Right ventricle myocardium inferior (tissue), 1 donor: ENCODE results near the gene ZNF460. TPM values are rescaled to one million over a fixed set of nuclear protein-coding genes. Genes with fewer than 3 reads are reported as not detected.
A peak's percentile ranks its signal among the peaks of the same experiment; 100 is the strongest.
"Not testable (repeated sequence)": the region's sequence is repeated elsewhere in the genome, so short reads cannot be mapped to it uniquely, and the experiment has no call there.

Experiments
- ATAC-seq: fragments of 200-7000 bp; cut with Tn5 transposase; one replicate; pipeline ENCODE4 v1.9.1; 2020; ENCODE audit warnings: mild to moderate bottlenecking, moderate library complexity
- DNase-seq: peaks from one replicate; pipeline ENCODE4 v3.0.0; 2021; ENCODE audit errors: missing footprints
- intact Hi-C: fragments of 100-400 bp; cut with DNase I; formaldehyde crosslinking; loops from one replicate; pipeline ENCODE4 v1.11.0; 2022
- total RNA-seq: library from RNA; stranded (reverse); fragmentation: NEBNext Ultra II Directional; extraction: Animal tissue kit (Norgen Biotek cat#: 25700); gene quantifications from one replicate; pipeline ENCODE4 v1.2.1, GENCODE V29; 2021
- donor health status: DM: no; HTN: yes; CAD: no; lungs with severe emphysema.

Gene ZNF460
- total RNA-seq, 1 donor from 2014 or later: 27.3 TPM

GRCh38 chr19:57276430-57276829 lies 3.9 kb upstream of the ZNF460 start:
- intact Hi-C loops: no loop called here
- ATAC-seq (no peak), DNase-seq (no peak)

GRCh38 chr19:57278481-57278880 lies 1.8 kb upstream of the ZNF460 start:
- ATAC-seq, intact Hi-C loops, DNase-seq: not testable (repeated sequence)

DNA sequence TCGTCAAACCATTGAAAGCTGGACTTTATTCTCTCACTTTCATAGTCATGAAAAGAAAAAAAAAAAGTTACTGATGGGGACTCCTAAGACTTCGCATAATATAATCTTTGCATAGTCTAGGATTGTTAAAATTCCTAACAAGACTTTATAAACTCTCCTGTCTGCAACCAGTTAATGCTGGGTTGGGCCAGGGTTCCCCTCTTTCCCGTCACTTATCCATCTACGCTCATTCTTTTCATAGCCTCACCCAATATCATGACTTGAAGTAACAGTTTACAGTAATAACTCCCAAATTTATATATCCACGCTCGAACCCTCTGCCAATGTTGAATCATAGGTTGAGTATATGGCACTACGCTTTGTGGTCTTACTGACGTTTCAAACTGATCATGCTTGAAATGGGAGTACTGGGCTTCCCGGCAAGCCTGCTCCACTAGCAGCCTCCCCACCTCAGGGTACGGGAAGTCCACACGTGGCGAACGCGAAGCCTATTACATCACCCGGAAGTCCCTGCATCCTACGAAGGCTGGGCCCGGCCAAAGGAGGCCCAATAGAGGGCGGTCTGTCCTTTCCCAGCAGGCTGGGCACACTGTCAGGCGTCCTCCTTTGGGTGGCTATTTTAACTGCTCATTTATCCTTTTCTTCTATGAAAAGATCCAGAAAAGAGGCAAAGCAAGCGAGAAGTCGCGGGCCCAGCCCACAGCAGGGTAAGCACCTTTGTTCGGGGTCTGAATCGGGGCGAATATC lies 694 bp upstream of the ZNF460 start:
- intact Hi-C loops: loop anchor here (1.0 to 5.0 kb wide), 4 partner anchors 39 to 87 kb away; partner anchors contain the start of genes ZNF264, ZNF543 and ZNF805
- ATAC-seq: peak; percentile 97
- DNase-seq: peak; percentile 94

DNA sequence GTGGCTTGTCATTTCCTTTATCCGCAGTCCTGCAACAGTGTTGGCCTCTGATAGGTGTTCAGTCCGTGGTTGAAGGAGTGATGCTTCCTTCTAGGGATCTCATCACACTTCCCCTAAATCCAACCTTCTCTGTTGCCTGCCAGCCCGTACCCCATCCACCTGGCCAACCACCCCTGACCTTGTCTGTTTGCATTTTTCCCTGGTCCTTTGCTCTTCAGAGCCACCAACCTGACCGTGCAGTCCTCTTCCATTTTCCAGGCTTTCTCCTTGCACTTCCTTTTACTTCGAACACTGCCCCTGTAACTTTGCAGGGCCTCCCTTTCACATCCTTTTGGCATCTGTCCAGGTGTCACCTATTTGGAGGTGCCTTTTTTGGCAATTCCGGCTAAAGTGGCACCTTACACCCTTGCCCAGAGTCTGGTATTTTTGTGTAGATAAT lies 696 bp downstream of the ZNF460 start:
- DNase-seq: no peak
- no peak for ATAC-seq
- intact Hi-C loops: loop anchor here (1.0 to 5.0 kb wide), 4 partner anchors 40 to 89 kb away; partner anchors contain the start of genes ZNF264, ZNF543 and ZNF805

DNA sequence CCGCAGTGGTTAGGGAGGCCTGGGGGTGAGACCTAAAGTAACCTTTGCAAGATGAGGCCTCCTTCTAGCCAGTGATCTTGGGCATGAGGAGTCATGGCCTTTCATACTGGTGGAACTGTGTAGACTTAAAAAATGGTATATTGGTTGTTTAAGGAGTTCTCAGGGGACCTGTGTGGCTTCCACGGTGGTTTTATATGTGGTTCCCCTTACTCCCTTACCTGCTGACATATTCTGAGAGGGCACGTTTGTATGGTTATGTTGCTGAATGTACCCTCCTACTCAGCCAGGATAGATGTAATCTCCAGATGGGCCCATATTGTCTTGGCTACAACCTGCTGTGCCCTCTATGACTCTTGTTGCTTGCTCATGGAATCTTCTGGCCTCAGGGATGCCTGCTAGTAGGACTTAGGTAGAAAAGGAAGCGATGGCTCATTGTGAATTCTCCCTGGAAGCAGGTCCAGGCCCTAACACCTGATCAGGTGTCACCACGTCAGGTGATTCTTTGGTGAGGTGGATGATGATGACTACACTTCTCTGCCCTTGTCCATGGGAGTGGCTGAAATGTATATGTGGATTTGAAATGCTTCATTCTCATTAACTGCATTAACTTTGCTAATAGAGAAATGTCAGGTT lies 1.8 kb downstream of the ZNF460 start:
- DNase-seq: no peak
- no peak for ATAC-seq
- intact Hi-C loops: loop anchor here (5.0 kb wide), 1 partner anchor 90 kb away; the partner anchor contains the start of gene ZNF264

DNA sequence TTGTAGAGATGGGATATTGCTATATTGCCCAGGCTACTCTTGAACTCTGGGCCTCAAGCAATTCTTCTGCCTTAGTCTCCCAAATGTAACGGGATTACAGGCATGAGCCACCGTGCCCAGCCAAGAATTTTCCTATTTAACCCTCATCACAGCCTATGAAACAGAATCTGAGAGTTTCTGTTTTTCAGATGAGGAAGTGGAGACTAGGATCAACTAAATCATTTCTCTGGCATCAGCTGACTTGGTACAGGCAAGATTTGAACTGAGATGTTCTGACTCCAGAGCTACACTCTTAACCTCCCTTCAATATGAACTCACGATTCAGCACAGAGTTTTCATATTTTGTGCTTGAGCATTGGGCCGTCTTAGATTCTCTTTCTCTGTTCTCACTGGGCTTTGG lies 8.1 kb downstream of the ZNF460 start:
- ATAC-seq (no peak), DNase-seq (no peak)
- intact Hi-C loops: no loop called here

GRCh38 chr19:57290970-57291369 lies 10.7 kb downstream of the ZNF460 start:
- ATAC-seq (no peak), DNase-seq (no peak)
- intact Hi-C loops: no loop called here

DNA sequence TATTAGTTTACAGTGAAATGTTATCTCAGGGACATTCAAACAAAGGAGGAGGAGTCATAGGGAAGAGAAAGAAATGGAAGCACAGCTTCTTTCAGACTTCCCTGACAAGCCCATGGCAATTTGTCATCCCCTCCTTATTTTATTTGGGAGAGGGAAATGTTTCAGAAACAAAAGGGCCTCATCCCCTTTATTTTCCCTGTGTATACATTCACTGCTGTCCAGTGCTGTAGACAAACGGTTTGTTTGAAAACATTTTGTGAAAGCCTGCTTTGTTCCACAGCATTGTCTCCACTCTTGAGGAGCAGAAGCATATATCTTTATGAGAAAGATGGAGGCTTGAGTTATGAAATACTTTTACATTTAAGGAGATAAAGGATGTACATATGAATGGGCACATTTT lies 12.3 kb downstream of the ZNF460 start:
- ATAC-seq (no peak), DNase-seq (no peak)
- intact Hi-C loops: no loop called here

DNA sequence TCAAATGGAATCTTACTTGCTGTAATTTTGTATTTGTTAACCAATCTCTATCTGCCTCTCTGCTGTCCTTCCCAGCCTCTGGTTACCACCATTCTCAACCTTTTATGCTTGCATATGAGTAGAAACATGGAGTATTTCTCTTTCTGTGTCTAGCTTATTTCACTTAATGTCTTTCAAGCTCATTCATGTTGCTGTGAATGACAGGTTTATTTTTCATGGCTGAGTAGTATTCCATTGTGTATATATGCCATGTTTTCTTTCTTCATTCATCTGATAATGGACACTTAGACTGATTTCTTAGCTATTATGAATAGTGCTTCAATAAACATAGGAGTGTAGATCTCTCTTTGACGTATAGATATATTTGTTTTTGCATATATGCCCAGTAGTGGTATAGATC lies 13.4 kb downstream of the ZNF460 start:
- DNase-seq (no peak), ATAC-seq (no peak)
- intact Hi-C loops: no loop called here

- ATAC-seq (peak; percentile 28), DNase-seq (no peak)
- intact Hi-C loops: no loop called here
Observed at GRCh38 chr19:57302020-57302465, 21.8 kb downstream of the ZNF460 start.

DNA sequence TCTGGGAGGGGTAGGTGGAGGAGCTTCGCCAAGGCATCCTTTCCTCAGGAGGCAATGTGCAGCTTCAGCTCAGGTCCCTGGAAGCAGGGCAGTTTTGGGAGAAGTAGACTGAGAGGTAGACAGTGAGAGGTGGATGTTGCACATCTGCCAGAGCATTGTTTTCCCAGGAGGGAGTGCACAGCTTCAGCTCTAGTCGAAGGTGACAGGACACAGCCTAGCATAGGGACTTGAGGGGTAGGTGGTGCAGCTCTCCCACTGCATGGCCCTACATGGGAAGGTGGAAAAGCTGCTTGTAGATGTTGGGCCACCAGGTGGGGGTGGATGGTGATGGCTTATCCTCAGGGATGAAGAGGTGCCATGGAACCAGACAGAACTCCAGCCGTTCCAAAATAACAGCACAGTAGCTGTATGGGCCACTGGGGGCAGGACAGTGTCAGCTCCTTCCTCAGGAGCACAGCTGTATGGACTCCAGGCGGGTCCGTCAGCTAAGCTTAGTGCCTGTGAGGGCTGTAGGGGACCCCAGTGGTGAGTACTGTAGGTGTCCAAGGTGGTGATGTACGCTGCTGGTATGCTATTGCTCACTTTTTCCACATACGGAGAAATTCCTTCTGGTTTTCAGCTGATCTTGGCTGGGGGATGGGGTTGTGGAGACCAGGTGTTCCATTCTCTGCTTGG lies 22.6 kb downstream of the ZNF460 start:
- intact Hi-C loops: no loop called here
- DNase-seq: no peak
- no peak for ATAC-seq

DNA sequence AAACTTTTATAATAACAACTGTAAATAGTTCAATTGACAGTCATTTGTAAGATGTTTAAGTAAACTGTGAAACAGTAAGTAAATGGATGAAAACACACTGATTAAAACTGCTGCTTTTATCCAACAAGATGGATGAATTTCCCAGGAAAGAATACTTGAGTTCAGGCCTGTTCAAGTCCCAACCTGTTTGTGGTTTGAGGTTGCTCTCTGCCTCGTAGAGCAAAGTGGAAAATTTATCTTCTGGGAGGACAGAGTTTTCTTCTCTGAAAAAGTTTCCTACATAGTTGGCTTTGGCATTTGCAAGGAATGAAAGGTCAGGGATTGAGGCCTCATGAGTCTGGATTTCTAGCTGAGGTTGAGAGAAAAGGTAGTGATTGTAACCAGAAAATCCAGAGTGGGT lies 24.8 kb downstream of the ZNF460 start:
- intact Hi-C loops: no loop called here
- DNase-seq: no peak
- no peak for ATAC-seq

DNA sequence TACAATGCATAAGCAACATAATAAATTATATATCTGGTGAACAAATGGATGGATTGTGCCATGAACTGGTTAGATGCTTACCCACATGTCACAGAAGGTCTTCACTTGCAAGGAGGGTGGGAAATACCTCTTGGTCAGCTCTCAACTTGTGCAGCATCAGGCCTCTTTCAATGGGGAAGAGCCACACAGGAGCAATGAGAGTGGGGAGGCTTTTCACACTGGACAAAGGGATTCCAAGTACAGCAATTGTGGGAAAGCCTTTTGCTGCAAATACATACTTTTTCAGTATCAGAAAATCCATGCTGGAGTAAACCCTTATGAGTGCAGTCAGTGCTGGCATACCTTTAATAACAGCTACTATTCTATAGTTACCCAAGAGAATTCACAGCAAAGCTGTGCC lies 28.2 kb downstream of the ZNF460 start:
- intact Hi-C loops: no loop called here
- DNase-seq (no peak), ATAC-seq (no peak)

GRCh38 chr19:57310792-57311191 lies 30.5 kb downstream of the ZNF460 start:
- ATAC-seq (no peak), DNase-seq (no peak)
- intact Hi-C loops: no loop called here

DNA sequence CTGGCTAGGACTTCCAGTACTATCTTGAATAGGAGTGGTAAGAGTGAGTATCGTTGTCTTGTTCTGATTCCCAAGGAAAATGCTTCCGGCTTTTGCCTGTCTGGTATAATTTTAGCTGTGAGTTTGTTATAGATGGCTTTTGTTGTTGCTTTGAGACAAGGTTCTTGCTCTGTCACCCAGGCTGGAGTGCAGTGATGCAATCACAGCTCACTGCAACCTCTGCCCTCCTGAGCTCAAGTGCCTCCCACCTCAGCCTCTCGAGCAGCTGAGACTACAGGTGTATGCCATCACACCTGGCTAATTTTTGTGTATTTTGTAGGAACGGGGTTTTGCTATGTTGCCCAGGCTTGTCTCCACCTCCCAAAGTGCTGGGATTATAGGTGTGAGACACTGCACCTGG lies 33.9 kb downstream of the ZNF460 start:
- intact Hi-C loops: no loop called here
- DNase-seq (no peak), ATAC-seq (no peak)

DNA sequence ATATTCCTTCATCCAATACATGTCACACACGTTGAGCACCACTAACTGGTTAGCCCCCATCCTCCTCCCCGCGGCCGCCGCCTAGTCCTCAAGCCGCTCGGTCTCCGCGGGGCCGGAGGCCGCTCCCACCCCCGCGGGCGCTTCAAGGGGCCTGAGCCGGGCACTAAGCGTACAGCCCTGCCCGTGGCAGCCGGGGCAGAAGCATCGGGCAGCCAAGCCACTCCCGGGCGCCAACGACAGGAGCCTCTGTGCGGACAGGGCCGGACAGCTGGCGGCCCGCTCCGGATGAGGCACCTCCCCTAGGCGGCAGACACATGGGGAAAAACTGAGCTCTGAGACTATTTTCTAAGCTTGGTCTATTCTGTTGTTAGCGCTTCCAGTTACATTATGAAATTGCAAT lies 37.2 kb downstream of the ZNF460 start:
- intact Hi-C loops: no loop called here
- DNase-seq (peak; percentile 31), ATAC-seq (no peak)

- no peak for ATAC-seq
- no peak for DNase-seq
- intact Hi-C loops: loop anchor here (2.0 kb wide), 2 partner anchors 39 to 43 kb away; partner anchors contain the start of genes TRAPPC2B, ZNF460 and ZNF547
Observed at GRCh38 chr19:57319869-57320179, 39.5 kb downstream of the ZNF460 start.

- peak; percentile 99 for ATAC-seq
- intact Hi-C loops: loop anchor here (2.0 kb wide), 2 partner anchors 40 to 42 kb away; partner anchors contain the start of genes TRAPPC2B, ZNF460 and ZNF547
- peak; percentile 98 for DNase-seq
Observed at GRCh38 chr19:57320180-57321084, 40.1 kb downstream of the ZNF460 start, which contains the start of gene ZNF543. Gene ZNF543 (plus strand): TSS chr19:57320472. CDS start chr19:57320854, 382 bp downstream.
